Neuronal stem cell (in vitro differentiated cells): ENCODE results near the gene SHISA4.

Experiments
- DNase-seq: peaks from one replicate; pipeline ENCODE4 v3.0.0-alpha.2; 2013; ENCODE audit warnings: low spot score
- H2AFZ ChIP-seq: one replicate; pipeline ENCODE4 v1.6.1; 2013; ENCODE audit warnings: mild to moderate bottlenecking, low read length, inconsistent platforms
- H2AK5ac ChIP-seq: 2 replicates; pipeline ENCODE4 v1.6.1; 2013; ENCODE audit warnings: low read depth, mild to moderate bottlenecking, inconsistent platforms, low read length, moderate library complexity, mixed read lengths
- H2BK120ac ChIP-seq: 2 replicates; pipeline ENCODE4 v1.6.1; 2013; ENCODE audit warnings: low read depth, mild to moderate bottlenecking, inconsistent platforms, low read length, moderate library complexity, mixed read lengths
- H2BK12ac ChIP-seq: one replicate; pipeline ENCODE4 v1.6.1; 2013; ENCODE audit warnings: low read length, inconsistent platforms
- H2BK15ac ChIP-seq: 2 replicates; pipeline ENCODE4 v1.6.1; 2013; ENCODE audit warnings: mild to moderate bottlenecking, low read length, inconsistent platforms, mixed read lengths
- H2BK5ac ChIP-seq: one replicate; pipeline ENCODE4 v1.6.1; 2013; ENCODE audit warnings: inconsistent platforms, mild to moderate bottlenecking, low read length, moderate library complexity
- H3K14ac ChIP-seq: one replicate; pipeline ENCODE4 v1.6.1; 2013; ENCODE audit warnings: low read length, inconsistent platforms
- H3K18ac ChIP-seq: 2 replicates; pipeline ENCODE4 v1.6.1; 2013; ENCODE audit warnings: low read length, inconsistent platforms
- H3K23ac ChIP-seq: 2 replicates; pipeline ENCODE4 v1.6.1; 2013; ENCODE audit warnings: low read depth, mild to moderate bottlenecking, mixed read lengths, low read length, inconsistent platforms; ENCODE audit not compliant: poor library complexity
- H3K27ac ChIP-seq: replicated peaks from 3 replicates; pipeline ENCODE4 v1.5.1; 2013; ENCODE audit warnings: low read length, inconsistent platforms
- H3K27me3 ChIP-seq, 3 experiments: 2 replicates each; pipeline ENCODE4 v1.6.1; 2013; ENCODE audit warnings: low read length in 3 of 3, mild to moderate bottlenecking in 2 of 3, inconsistent platforms in 1 of 3, low read depth in 1 of 3, mixed read lengths in 1 of 3, moderate library complexity in 1 of 3; ENCODE audit not compliant: control insufficient read depth in 3 of 3, insufficient read depth in 3 of 3
- H3K36me3 ChIP-seq, 2 donors: replicated peaks in 1 of 2; 2 replicates each; pipeline ENCODE4 v1.6.1; 2013; ENCODE audit warnings: low read length in 2 of 2; ENCODE audit not compliant: control insufficient read depth in 2 of 2, insufficient read depth in 2 of 2
- H3K4ac ChIP-seq: 2 replicates; pipeline ENCODE4 v1.6.1; 2013; ENCODE audit warnings: inconsistent platforms, mild to moderate bottlenecking, low read length, moderate library complexity
- H3K4me1 ChIP-seq, 2 donors: 1 replicate in 1 of 2; 2 replicates in 1 of 2; pipeline ENCODE4 v1.6.1; 2013; ENCODE audit warnings: low read length in 2 of 2, low read depth in 1 of 2; ENCODE audit not compliant: control insufficient read depth in 2 of 2, insufficient read depth in 1 of 2
- H3K4me2 ChIP-seq: one replicate; pipeline ENCODE4 v1.6.1; 2013; ENCODE audit warnings: mild to moderate bottlenecking, low read length, inconsistent platforms; ENCODE audit not compliant: insufficient read depth, poor library complexity, severe bottlenecking
- H3K4me3 ChIP-seq, 2 donors: 2 replicates each; pipeline ENCODE4 v1.5.1; 2013; ENCODE audit warnings: low read length in 2 of 2, mild to moderate bottlenecking in 2 of 2, inconsistent platforms in 1 of 2, moderate library complexity in 1 of 2
- H3K79me1 ChIP-seq: one replicate; pipeline ENCODE4 v1.6.1; 2013; ENCODE audit warnings: low read depth, mild to moderate bottlenecking, inconsistent platforms, low read length, moderate library complexity
- H3K9ac ChIP-seq: one replicate; pipeline ENCODE4 v1.6.1; 2013; ENCODE audit warnings: mild to moderate bottlenecking, low read depth, low read length, inconsistent platforms; ENCODE audit not compliant: poor library complexity
- H3K9me3 ChIP-seq, 2 donors: replicated peaks in 1 of 2; 2 replicates each; pipeline versions ENCODE3 to v1.6.1; 2013; ENCODE audit warnings: low read length in 2 of 2, mild to moderate bottlenecking in 2 of 2, inconsistent platforms in 1 of 2, low read depth in 1 of 2, mixed read lengths in 1 of 2, moderate library complexity in 1 of 2; ENCODE audit not compliant: control insufficient read depth in 2 of 2, insufficient read depth in 1 of 2
- H4K8ac ChIP-seq: one replicate; pipeline ENCODE4 v1.6.1; 2013; ENCODE audit warnings: low read depth, mild to moderate bottlenecking, inconsistent platforms, low read length, moderate library complexity
- H4K91ac ChIP-seq: one replicate; pipeline ENCODE4 v1.6.1; 2013; ENCODE audit warnings: low read length, low read depth, mild to moderate bottlenecking, inconsistent platforms; ENCODE audit not compliant: poor library complexity
- WGBS, 2 donors: extraction: QIAGEN DNeasy Blood & Tissue Kit; methylation state at CpG; one replicate each; pipeline ENCODE4 v1.1.7; 2013; ENCODE audit warnings: missing lambda C conversion rate in 2 of 2, mixed read lengths in 1 of 2; ENCODE audit not compliant: insufficient read length in 2 of 2, insufficient replicate concordance in 1 of 2; ENCODE audit errors: extremely low coverage in 2 of 2; 5-methylcytosine and 5-hydroxymethylcytosine counted together

The SHISA4 gene

DNA sequence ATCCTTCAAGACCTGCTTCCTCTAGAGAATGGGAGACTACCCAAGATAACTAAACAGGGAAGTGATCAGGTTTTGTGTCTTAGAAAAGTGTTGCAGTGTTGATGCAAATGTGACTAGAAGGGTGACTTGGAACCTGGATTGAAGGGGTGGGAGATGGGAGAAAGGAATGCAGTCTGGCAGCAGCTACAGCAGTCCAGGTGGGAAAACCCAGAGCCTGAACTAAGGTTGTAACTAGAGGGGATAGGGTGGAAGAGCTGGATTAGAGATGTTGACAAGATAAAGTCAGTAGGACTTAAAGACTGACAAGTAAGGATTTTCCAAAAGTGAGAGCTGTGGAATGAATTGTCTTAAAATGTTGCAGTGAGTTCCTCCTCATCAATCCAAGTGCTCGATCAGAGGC, 7.1 kb upstream of the SHISA4 start:
- H2BK15ac ChIP-seq: no peak overlapping the region
- no peak overlapping the region for H3K4me3 ChIP-seq
- H2BK120ac ChIP-seq: no peak overlapping the region
- no peak overlapping the region for H3K4ac ChIP-seq
- H3K79me1 ChIP-seq: no peaks in the 10 kb centered on the region
- H3K4me1 ChIP-seq: peaks cover 0 to 4% of the 10 kb centered on the region in 2 donors
- H3K18ac ChIP-seq: no peak overlapping the region
- WGBS, 2 donors: no CpG with 5 or more reads among the region's 1 CpG
- peaks cover 0 to 13% (median 0%) of the 10 kb centered on the region in 3 experiments for H3K27me3 ChIP-seq
- no peak overlapping the region for H3K4me2 ChIP-seq
- H3K9ac ChIP-seq: no peak overlapping the region
- peaks cover 0 to 27% of the 10 kb centered on the region in 2 donors for H3K36me3 ChIP-seq
- no peak overlapping the region for H2AK5ac ChIP-seq
- H2BK12ac ChIP-seq: no peak overlapping the region
- H4K91ac ChIP-seq: no peak overlapping the region
- no peak for DNase-seq
- H3K9me3 ChIP-seq: no peaks in the 10 kb centered on the region
- H2AFZ ChIP-seq: no peak overlapping the region
- no peak overlapping the region for H2BK5ac ChIP-seq
- no peak overlapping the region for H3K27ac ChIP-seq
- no peak overlapping the region for H4K8ac ChIP-seq
- no peak overlapping the region for H3K23ac ChIP-seq
- H3K14ac ChIP-seq: no peak overlapping the region

DNA sequence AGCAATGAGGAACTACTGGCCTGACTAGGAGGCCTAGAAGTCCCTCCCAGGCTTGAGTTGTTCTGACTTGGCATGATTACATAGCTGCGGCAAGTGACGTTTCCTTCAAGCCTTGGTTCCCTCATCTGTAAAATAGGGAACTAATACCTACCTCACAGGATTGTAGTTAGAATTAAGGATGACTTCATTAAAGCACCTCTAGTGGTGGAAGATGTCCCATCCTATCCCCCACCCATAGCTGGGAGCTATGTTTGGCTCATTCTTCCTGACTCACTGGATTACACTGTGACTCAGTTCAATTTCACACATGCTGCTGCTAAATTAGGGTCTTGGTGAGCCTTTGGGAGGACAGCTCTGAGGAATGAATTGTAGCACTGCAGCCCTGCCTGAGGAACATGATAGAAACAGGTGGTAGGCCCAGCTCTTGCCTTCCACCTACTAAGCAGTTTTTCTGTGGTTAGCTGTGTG, 6.0 kb upstream of the SHISA4 start:
- no peak overlapping the region for H2BK15ac ChIP-seq
- H3K23ac ChIP-seq: no peak overlapping the region
- no peak overlapping the region for H2BK120ac ChIP-seq
- no peak overlapping the region for H2BK12ac ChIP-seq
- no peak overlapping the region for H2BK5ac ChIP-seq
- no peaks in the 10 kb centered on the region for H3K79me1 ChIP-seq
- H3K14ac ChIP-seq: no peak overlapping the region
- H3K4me1 ChIP-seq: peaks cover 0 to 4% of the 10 kb centered on the region in 2 donors
- H3K36me3 ChIP-seq: peaks cover 0 to 16% of the 10 kb centered on the region in 2 donors
- no peak for DNase-seq
- no peak overlapping the region for H4K8ac ChIP-seq
- H4K91ac ChIP-seq: no peak overlapping the region
- H3K4me3 ChIP-seq: no peak overlapping the region
- WGBS, 2 donors: no CpG with 5 or more reads among the region's 2 CpGs
- no peaks in the 10 kb centered on the region for H3K9me3 ChIP-seq
- H3K9ac ChIP-seq: no peak overlapping the region
- H3K27me3 ChIP-seq: peaks cover 0 to 24% (median 0%) of the 10 kb centered on the region in 3 experiments
- no peak overlapping the region for H2AK5ac ChIP-seq
- H2AFZ ChIP-seq: no peak overlapping the region
- no peak overlapping the region for H3K4ac ChIP-seq
- H3K18ac ChIP-seq: no peak overlapping the region
- no peak overlapping the region for H3K4me2 ChIP-seq
- H3K27ac ChIP-seq: no peak overlapping the region

DNA sequence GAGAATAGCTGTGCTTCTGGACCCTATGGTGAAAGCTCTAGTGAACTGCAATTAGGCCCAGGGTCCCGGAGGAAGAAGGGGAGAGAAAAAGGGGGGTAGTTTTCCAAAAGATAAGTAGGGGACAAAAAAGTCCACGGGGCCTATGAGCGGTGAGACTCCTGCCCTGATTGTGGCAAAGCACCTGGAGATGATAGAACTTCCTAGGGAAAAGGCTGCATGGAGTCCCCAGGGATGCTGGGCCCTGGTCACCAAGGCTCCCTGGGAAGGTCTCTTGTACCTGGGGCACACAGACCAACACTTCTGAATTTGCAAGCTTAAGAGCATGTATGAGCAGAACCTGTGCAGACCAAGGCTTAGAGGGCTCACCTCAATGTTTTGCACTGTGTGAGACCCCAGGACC, 5.4 kb upstream of the SHISA4 start:
- Histone ChIP-seq H3K4me3 (no peak overlapping the region), H3K9me3 (no peaks in the 10 kb centered on the region), H4K8ac (no peak overlapping the region), H3K9ac (no peak overlapping the region), H3K14ac (no peak overlapping the region), H4K91ac (no peak overlapping the region), H2BK5ac (no peak overlapping the region), H3K27me3 (peaks cover 0 to 30% (median 0%) of the 10 kb centered on the region in 3 experiments), H3K36me3 (peaks cover 0 to 11% of the 10 kb centered on the region in 2 donors), H2BK12ac (no peak overlapping the region), H2AK5ac (no peak overlapping the region), H3K18ac (no peak overlapping the region), H3K4ac (no peak overlapping the region), H3K79me1 (no peaks in the 10 kb centered on the region), H3K27ac (no peak overlapping the region), H2BK15ac (no peak overlapping the region), H3K23ac (no peak overlapping the region), H3K4me2 (no peak overlapping the region), H3K4me1 (peaks cover 2 to 6% of the 10 kb centered on the region in 2 donors), H2BK120ac (no peak overlapping the region), H2AFZ (no peak overlapping the region)
- WGBS, 2 donors: no CpG with 5 or more reads among the region's 3 CpGs
- no peak for DNase-seq

DNA sequence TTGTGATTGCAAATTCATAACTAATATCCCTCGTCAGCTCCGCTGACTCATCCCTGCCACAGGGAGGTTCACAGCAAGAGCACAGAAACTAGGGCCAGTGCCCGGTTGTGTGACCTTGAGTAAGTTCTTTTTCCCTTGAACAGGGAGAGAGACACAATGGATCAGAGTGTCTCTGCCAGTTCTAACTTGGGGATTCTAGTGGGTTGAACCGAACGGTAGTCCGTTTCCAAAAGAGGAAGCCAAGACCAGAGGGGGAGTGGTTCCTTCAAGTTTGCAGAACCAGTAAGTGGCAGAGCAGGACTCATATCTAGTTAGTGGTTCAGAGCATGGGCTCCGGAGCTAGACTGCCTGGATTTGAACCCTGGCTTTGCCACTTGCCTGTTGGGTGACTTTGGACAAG, 4.9 kb upstream of the SHISA4 start:
- no peak overlapping the region for H2BK5ac ChIP-seq
- no peak overlapping the region for H3K18ac ChIP-seq
- peaks cover 0 to 34% (median 0%) of the 10 kb centered on the region in 3 experiments for H3K27me3 ChIP-seq
- no peak overlapping the region for H4K8ac ChIP-seq
- H2BK120ac ChIP-seq: no peak overlapping the region
- no peak overlapping the region for H2BK12ac ChIP-seq
- no peak overlapping the region for H3K23ac ChIP-seq
- no peaks in the 10 kb centered on the region for H3K79me1 ChIP-seq
- H3K36me3 ChIP-seq: peaks cover 0 to 5% of the 10 kb centered on the region in 2 donors
- H3K4ac ChIP-seq: no peak overlapping the region
- H4K91ac ChIP-seq: no peak overlapping the region
- H2BK15ac ChIP-seq: no peak overlapping the region
- WGBS, 2 donors: no CpG with 5 or more reads among the region's 7 CpGs
- H3K4me1 ChIP-seq: peaks cover 5 to 9% of the 10 kb centered on the region in 2 donors
- no peak overlapping the region for H3K14ac ChIP-seq
- no peak for DNase-seq
- no peak overlapping the region for H3K4me2 ChIP-seq
- no peak overlapping the region for H2AK5ac ChIP-seq
- H3K4me3 ChIP-seq: no peak overlapping the region
- no peak overlapping the region for H2AFZ ChIP-seq
- no peaks in the 10 kb centered on the region for H3K9me3 ChIP-seq
- H3K27ac ChIP-seq: no peak overlapping the region
- no peak overlapping the region for H3K9ac ChIP-seq
